Subcutaneous abdominal adipose tissue (tissue), 5 donors: ENCODE measurements around the gene TMEM238.

Source experiments
- H3K27ac ChIP-seq: one replicate; pipeline ENCODE4 v1.7.0; 2013; ENCODE audit warnings: low read depth, mild to moderate bottlenecking, inconsistent platforms, low read length, moderate library complexity
- H3K27me3 ChIP-seq, 5 donors: one replicate each; pipeline ENCODE4 v1.7.0; 2013; ENCODE audit warnings: low read length in 5 of 5, inconsistent platforms in 1 of 5; ENCODE audit not compliant: control insufficient read depth in 5 of 5, insufficient read depth in 4 of 5
- H3K36me3 ChIP-seq, 5 donors: one replicate each; pipeline ENCODE4 v1.7.0; 2013; ENCODE audit warnings: low read length in 5 of 5; ENCODE audit not compliant: control insufficient read depth in 5 of 5, insufficient read depth in 5 of 5
- H3K4me1 ChIP-seq, 5 donors: one replicate each; pipeline ENCODE4 v1.7.0; 2013; ENCODE audit warnings: low read length in 5 of 5, mild to moderate bottlenecking in 3 of 5, moderate library complexity in 1 of 5; ENCODE audit not compliant: control insufficient read depth in 5 of 5, insufficient read depth in 5 of 5
- H3K4me3 ChIP-seq, 5 donors: one replicate each; pipeline ENCODE4 v1.7.0; 2013; ENCODE audit warnings: low read length in 5 of 5, low read depth in 1 of 5
- H3K9ac ChIP-seq, 5 donors: one replicate each; pipeline ENCODE4 v1.7.0; 2013; ENCODE audit warnings: low read length in 5 of 5, mild to moderate bottlenecking in 4 of 5, moderate library complexity in 3 of 5
- H3K9me3 ChIP-seq, 5 donors: one replicate each; pipeline ENCODE4 v1.7.0; 2013; ENCODE audit warnings: low read length in 5 of 5; ENCODE audit not compliant: control insufficient read depth in 5 of 5
- donor health status: healthy.
- donor health status: healthy.
- donor health status: healthy.
- donor health status: healthy.
- donor health status: healthy.

The TMEM238 gene

DNA sequence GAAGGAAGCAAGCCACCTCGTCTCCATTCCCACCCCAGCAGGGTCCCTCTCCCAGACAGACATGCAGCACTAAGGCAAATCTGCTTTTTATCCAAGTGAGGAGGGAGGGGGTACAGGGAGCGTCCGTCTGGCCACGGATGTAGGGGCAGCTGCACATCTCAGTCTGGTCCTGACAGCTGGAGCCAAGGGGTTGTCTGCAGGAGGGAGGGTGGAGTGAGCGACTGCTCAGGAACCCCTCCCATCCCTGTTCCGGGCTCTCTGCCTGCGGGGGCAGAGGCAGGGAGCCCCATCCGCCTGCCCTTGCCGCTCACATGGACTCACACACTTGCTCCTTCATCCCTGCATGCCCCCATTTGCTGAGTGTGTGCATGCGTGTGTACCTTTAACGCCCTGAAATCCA, 4.9 kb downstream of the TMEM238 start:
- Histone ChIP-seq H3K27ac (no peak overlapping the region), H3K9me3 (no peaks in the 10 kb centered on the region)

GRCh38 chr19:55377356-55378131, 6.5 kb downstream of the TMEM238 start:
- Histone ChIP-seq H3K9me3 (no peaks in the 10 kb centered on the region), H3K4me3 (no peak overlapping the region), H3K4me1 (peaks cover 0 to 9% (median 0%) of the 10 kb centered on the region in 5 donors), H3K9ac (no peak overlapping the region), H3K27me3 (peaks cover 26 to 52% (median 31%) of the 10 kb centered on the region in 5 donors), H3K27ac (no peak overlapping the region), H3K36me3 (no peaks in the 10 kb centered on the region)

More for the DNA sequence above, 4.9 kb downstream of the TMEM238 start:
- no peak overlapping the region for H3K4me3 ChIP-seq
- H3K4me1 ChIP-seq: peaks cover 0 to 12% (median 6%) of the 10 kb centered on the region in 5 donors
- H3K36me3 ChIP-seq: no peaks in the 10 kb centered on the region
- no peak overlapping the region for H3K9ac ChIP-seq
- peaks cover 17 to 38% (median 23%) of the 10 kb centered on the region in 5 donors for H3K27me3 ChIP-seq

GRCh38 chr19:55376241-55376933, 7.7 kb downstream of the TMEM238 start, which contains the start of gene TMEM190:
Gene TMEM190, plus strand, starts transcription at chr19:55376826. Its CDS starts 28 bp downstream, at chr19:55376854.
- Histone ChIP-seq H3K36me3 (no peaks in the 10 kb centered on the region), H3K9ac (no peak within 1 kb of the TSS), H3K9me3 (no peaks in the 10 kb centered on the region), H3K27ac (no peak within 1 kb of the TSS), H3K27me3 (peaks cover 34 to 60% (median 38%) of the 10 kb centered on the region in 5 donors), H3K4me1 (peaks cover 0 to 9% (median 0%) of the 10 kb centered on the region in 5 donors), H3K4me3 (no peak within 1 kb of the TSS)

- H3K4me1 ChIP-seq: peaks cover 0 to 17% (median 6%) of the 10 kb centered on the region in 5 donors
- no peak overlapping the region for H3K9ac ChIP-seq
- no peak overlapping the region for H3K27ac ChIP-seq
- no peak overlapping the region for H3K4me3 ChIP-seq
- H3K9me3 ChIP-seq: no peaks in the 10 kb centered on the region
- no peaks in the 10 kb centered on the region for H3K36me3 ChIP-seq
- peaks cover 48 to 72% (median 49%) of the 10 kb centered on the region in 5 donors for H3K27me3 ChIP-seq
These were observed 9.9 kb downstream of the TMEM238 start for GRCh38 chr19:55373993-55374757.

DNA sequence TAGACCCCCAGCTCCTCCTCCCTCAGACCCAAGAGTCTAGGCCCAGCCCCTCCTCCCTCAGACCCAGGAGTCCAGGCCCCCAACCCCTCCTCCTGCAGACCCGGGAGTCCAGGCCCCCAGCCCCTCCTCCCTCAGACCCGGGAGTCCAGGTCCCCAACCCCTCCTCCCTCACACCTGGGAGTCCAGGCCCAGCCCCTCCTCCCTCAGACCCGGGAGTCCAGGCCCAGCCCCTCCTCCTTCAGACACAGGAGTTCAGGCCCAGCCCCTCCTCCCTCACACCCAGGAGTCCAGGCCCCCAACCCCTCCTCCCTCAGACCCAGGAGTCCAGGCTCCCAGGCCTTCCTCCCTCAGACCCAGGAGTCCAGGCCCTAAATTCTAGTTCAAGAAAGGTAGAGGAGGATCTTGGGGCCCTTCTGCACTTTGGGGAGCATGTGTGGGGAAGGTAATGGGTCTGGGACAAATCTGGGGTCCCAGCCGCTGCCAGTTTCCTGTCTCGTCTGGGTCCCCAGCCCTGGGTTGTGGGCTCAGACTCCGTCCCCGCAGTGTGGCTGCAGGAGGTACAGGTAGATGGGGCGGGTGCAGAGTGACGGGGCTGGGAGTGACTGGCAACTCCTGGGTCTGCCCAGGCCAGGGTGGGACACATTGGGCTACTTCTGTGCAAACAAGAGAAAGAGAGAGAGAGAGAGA, 10.6 kb downstream of the TMEM238 start:
- H3K4me1 ChIP-seq: peaks cover 0 to 22% (median 10%) of the 10 kb centered on the region in 5 donors
- H3K27ac ChIP-seq: no peak overlapping the region
- no peaks in the 10 kb centered on the region for H3K9me3 ChIP-seq
- H3K9ac ChIP-seq: no peak overlapping the region
- no peaks in the 10 kb centered on the region for H3K36me3 ChIP-seq
- H3K27me3 ChIP-seq: peaks cover 54 to 78% (median 56%) of the 10 kb centered on the region in 5 donors
- no peak overlapping the region for H3K4me3 ChIP-seq

DNA sequence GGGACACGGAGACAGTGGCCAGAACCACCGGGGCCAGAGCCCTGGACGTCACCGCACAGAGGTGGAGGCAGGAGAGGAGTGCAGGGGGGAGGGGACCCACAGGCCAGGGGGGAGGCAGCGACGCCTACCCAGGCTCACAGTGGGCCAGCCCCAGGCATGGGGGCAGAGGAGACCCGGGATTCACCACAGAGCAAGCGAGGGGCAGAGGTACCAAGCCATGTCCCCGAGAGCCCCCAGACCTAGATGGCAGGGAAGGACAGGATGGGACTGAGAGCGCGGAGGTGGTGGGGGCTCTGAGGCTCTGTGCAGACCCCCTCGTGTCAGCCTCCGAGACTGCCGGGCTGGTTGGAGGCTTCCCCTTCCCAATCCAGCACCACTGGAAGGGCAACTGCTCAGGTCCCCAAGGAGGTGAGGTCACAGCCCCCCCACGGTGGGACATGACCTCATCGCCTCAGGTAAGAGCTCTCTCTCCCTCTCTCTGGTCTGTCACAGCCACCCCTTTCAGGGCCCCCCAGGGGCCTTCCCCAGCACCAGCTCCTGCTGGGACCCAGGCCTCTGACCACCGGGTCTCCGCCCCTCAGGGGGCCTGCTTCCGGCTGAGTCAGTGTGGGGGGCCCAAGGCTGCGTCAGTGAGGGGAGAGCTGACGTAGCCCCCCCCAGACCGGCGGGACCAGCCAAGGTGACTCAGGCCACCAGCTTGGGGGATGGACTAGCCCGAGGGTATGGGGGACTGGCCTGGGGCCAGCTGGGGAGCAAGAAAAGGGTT, 11.6 kb downstream of the TMEM238 start:
- Histone ChIP-seq H3K27me3 (peaks cover 53 to 80% (median 57%) of the 10 kb centered on the region in 5 donors), H3K4me1 (peaks cover 0 to 18% (median 10%) of the 10 kb centered on the region in 5 donors), H3K9ac (no peak overlapping the region), H3K4me3 (no peak overlapping the region), H3K27ac (no peak overlapping the region), H3K9me3 (no peaks in the 10 kb centered on the region), H3K36me3 (no peaks in the 10 kb centered on the region)

DNA sequence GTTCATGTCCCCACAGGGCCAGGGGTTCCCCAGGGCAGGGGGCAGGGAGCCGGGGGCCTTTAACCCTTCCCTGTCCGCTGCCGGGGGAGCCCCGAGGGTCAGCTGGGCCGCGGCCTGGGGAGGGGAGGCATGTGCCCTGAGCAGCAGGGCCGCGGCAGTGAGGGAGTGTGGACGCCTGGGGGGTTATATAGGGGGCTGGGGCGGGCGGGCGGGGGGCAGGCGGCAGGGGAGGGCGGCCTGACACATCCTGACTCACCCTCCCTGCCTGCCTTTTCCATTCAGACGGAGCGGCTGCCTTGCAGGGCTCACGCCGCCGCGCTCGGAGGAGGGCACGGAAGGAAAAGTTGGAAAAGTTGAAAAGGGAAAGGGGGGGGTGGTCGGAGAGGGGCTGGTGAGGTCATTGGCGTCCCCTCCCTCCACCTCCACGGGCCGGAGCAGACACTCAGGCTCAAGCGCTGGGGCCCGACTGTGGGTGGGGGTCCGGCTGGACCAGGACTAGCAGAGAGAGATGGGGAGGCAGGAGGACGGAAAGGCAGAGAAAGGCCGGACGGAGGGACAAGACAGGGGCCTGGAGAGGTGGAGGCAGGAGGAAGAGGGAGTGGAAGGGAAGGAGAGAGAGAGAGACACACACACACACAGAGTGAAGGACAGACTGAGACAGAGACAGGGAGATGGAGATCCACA, 13.6 kb downstream of the TMEM238 start, which contains the start of gene IL11:
Gene IL11 (minus strand): TSS at position 159 of the 684 bp plus-strand sequence. CDS start 153 bp downstream, at position 6.
- Histone ChIP-seq H3K4me3 (peak within 1 kb of the TSS in 2 of 5 donors; percentile 13 to 40), H3K27ac (no peak within 1 kb of the TSS), H3K36me3 (no peaks in the 10 kb centered on the region), H3K27me3 (peaks cover 39 to 68% (median 44%) of the 10 kb centered on the region in 5 donors), H3K4me1 (peaks cover 0 to 17% (median 10%) of the 10 kb centered on the region in 5 donors), H3K9me3 (no peaks in the 10 kb centered on the region), H3K9ac (no peak within 1 kb of the TSS)

GRCh38 chr19:55369653-55370304, 14.3 kb downstream of the TMEM238 start:
- Histone ChIP-seq H3K9me3 (no peaks in the 10 kb centered on the region), H3K27ac (no peak overlapping the region), H3K4me3 (peak overlapping the region in 2 of 5 donors; percentile 13 to 40), H3K36me3 (no peaks in the 10 kb centered on the region), H3K9ac (no peak overlapping the region), H3K27me3 (peaks cover 36 to 64% (median 42%) of the 10 kb centered on the region in 5 donors), H3K4me1 (peaks cover 0 to 17% (median 10%) of the 10 kb centered on the region in 5 donors)
